Measurements from ENCODE around the gene HNRNPH3.

DNA sequence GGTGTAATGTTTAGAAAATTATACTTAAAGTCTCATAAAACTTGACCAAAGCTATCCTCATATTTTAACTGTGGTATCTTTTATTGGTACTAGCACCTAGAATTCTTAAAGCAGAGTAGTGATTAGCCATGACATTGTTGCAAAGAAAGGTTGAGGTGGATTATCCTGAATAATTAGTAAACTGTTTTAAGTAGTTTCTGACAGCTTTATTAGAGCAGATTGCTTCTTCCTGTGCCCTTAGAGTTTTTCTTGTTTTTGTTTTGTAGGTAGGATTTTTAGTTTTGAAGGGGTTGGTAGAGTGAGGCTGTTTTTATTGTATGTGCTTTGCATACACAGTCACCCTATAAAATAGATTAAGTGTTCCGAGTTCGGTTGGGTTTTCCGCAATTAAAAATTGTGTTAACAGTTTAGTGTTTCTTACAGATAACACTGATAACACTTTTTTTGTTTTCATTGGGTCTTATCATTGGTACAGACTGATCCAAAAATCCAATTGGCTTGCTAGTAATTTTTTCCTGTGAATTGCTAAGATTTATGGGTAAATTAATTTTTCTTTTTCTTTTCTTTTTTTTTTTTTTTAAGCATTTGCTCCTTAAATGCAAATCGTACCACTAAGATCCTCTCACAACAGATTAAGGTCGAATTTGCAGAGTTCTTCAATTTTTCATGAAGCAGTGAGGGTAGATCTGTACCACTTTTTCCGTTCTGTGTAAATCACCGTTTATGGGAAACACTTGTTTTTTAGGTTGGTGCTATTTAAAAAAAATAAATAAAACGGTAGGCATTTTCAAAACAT is 3.0 kb downstream of the HNRNPH3 start:
- TF ChIP-seq GATA2 (IDR thresholded peaks at IDR 0.05; ENCODE audit: low read depth, low read length) (no peak), GATA3 (IDR thresholded peaks at IDR 0.05; ENCODE audit: low read depth, low read length) (no peak)
